HG02840 (cell line): ENCODE results near the gene TOPBP1.

Experiments used
- ATAC-seq: cut with Tn5 transposase; IDR thresholded peaks from one replicate; pipeline ENCODE4 v1.9.1; 2021; ENCODE audit warnings: mild to moderate bottlenecking, moderate library complexity, moderate number of reproducible peaks; ENCODE audit not compliant: unreplicated experiment, low FRiP score

TOPBP1 gene

GRCh38 chr3:133611534-133611933, 50.2 kb downstream of the TOPBP1 start:
- ATAC-seq, result no peak

- no peak for ATAC-seq
Measured at GRCh38 chr3:133610031-133610430, 51.7 kb downstream of the TOPBP1 start.

GRCh38 chr3:133608388-133608787, 53.4 kb downstream of the TOPBP1 start:
- no peak for ATAC-seq

- ATAC-seq, result no peak
Measured at GRCh38 chr3:133607816-133608215, 53.9 kb downstream of the TOPBP1 start.

- no peak for ATAC-seq
Measured at GRCh38 chr3:133606902-133607301, 54.8 kb downstream of the TOPBP1 start.

- no peak for ATAC-seq
Measured at GRCh38 chr3:133606342-133606741, 55.4 kb downstream of the TOPBP1 start.

- ATAC-seq, result no peak
Measured at GRCh38 chr3:133600572-133601081, 61.1 kb downstream of the TOPBP1 start.

GRCh38 chr3:133599280-133599679, 62.5 kb downstream of the TOPBP1 start:
- no peak for ATAC-seq

GRCh38 chr3:133598405-133598804, 63.3 kb downstream of the TOPBP1 start:
- ATAC-seq, result no peak

- no peak for ATAC-seq
Measured at GRCh38 chr3:133595341-133595740, 66.4 kb downstream of the TOPBP1 start.

GRCh38 chr3:133593243-133593642, 68.5 kb downstream of the TOPBP1 start:
- no peak for ATAC-seq

- ATAC-seq, result no peak
Measured at GRCh38 chr3:133592843-133593242, 68.9 kb downstream of the TOPBP1 start.

GRCh38 chr3:133591271-133591742, 70.4 kb downstream of the TOPBP1 start:
- no peak for ATAC-seq

GRCh38 chr3:133589503-133589902, 72.2 kb downstream of the TOPBP1 start:
- no peak for ATAC-seq

GRCh38 chr3:133588784-133589465, 72.8 kb downstream of the TOPBP1 start:
- no peak for ATAC-seq

- no peak for ATAC-seq
Measured at GRCh38 chr3:133588035-133588434, 73.7 kb downstream of the TOPBP1 start.

- no peak for ATAC-seq
Measured at GRCh38 chr3:133583396-133583795, 78.3 kb downstream of the TOPBP1 start.

- ATAC-seq, result no peak
Measured at GRCh38 chr3:133578548-133579191, 83.1 kb downstream of the TOPBP1 start.

- no peak for ATAC-seq
Measured at GRCh38 chr3:133576169-133576568, 85.6 kb downstream of the TOPBP1 start.

- ATAC-seq, result no peak
Measured at GRCh38 chr3:133575086-133575485, 86.7 kb downstream of the TOPBP1 start.

- ATAC-seq, result peak; percentile 38
Measured at GRCh38 chr3:133574260-133574881, 87.4 kb downstream of the TOPBP1 start.
